Stimulated activated CD8-positive, alpha-beta memory T cell treated with anti-CD3 and anti-CD28 coated beads, Interleukin-12 subunit alpha, Interleukin-12 subunit beta, amount 100 ng/mL, for 1 hour (primary cell): Measurements from ENCODE around the gene MSH5.

Experiments used
- DNase-seq: peaks from one replicate; pipeline ENCODE4 v3.0.0-alpha.2; 2020; ENCODE audit warnings: low read depth

MSH5 gene

DNA sequence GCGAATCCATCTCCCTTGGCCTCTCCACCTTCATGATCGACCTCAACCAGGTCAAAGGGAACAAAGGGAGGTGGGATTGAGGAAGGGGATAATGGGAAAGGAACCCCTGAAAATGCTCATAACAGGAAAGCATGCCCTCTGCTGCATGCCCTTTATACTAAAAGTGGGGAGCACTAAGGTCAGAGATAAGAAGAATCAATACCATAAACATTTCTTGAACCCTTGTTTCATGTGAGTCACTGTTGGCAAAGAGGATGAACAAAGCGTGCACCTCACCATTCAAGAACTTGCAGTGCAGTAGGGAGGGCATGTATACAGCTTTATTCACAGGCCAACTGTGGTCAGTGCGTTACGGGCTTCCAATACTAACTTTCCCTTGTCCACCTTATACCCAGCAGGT lies 21.0 kb downstream of the MSH5 start:
- no peak for DNase-seq

GRCh38 chr6:31761343-31761742 lies 21.5 kb downstream of the MSH5 start:
- DNase-seq, result no peak

DNA sequence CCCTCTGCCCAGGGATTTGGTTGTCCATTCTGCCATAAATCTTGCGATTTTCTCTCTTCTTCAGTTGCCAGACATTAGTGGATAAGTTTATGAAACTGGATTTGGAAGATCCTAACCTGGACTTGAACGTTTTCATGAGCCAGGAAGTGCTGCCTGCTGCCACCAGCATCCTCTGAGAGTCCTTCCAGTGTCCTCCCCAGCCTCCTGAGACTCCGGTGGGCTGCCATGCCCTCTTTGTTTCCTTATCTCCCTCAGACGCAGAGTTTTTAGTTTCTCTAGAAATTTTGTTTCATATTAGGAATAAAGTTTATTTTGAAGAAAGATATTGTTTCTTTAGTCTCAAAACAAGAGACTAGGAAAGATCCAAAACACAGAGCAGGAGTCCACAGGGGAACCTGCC lies 22.6 kb downstream of the MSH5 start, which contains the start of gene SAPCD1:
SAPCD1 (plus strand) TSS at position 301 of the 400 bp plus-strand sequence. CDS start 399 bp downstream, outside the sequence.
- no peak for DNase-seq

DNA sequence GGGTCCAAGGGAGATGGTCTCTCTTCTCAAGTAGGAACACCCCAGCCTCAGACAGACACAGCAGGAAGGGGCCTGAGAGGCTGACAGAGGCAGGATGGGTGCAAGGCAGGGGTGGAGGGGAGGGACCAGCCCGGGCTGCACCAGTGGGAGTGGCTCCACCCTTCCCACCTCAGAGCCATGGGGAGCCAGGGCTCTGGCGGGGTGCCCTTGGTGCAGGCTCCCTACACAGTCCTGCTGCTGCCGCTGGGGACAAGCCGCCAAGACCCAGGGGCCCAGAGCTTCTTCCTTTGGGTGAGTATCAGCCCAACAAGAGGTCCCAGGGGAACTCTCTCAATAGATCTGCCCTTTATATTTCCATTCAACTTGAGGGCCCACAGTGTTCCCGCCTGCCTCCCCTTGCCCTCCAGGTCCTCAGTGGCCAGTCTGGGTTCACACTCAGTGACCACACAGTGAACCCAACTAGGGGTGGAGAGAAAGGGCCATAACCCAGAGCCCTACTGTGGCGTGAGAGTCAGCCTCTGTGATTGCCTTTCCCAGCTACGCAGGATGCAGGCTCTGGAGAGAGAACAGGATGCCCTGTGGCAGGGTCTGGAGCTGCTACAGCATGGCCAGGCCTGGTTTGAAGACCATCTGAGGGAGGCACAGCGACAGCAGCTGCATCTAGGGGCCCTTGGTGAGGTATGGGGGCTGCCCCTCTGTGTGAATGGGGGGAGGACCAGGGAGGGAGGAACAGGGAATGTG lies 23.2 kb downstream of the MSH5 start:
- no peak for DNase-seq

- DNase-seq, result no peak
Measured at GRCh38 chr6:31763619-31763940, 23.8 kb downstream of the MSH5 start.

DNA sequence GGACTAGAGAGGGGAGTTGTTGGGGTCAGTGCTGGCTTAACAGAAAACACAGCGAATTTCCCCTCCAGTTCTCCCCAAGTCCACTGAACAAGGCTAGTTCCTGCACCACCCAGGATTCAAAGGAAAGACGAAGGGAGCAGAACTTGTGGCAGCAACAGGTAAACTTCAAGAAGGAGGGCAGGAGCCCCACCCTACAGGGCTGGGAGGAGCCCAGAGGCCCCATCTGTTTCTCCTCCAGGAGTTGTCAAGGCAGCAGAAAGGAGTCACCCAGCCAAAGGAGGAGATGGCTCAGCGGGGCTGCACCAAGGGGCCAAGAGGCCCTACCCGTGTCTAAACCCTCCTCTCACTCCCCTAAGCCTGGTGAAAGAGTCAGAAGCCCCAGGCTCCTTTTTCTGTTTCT lies 24.4 kb downstream of the MSH5 start:
- DNase-seq, result no peak

DNA sequence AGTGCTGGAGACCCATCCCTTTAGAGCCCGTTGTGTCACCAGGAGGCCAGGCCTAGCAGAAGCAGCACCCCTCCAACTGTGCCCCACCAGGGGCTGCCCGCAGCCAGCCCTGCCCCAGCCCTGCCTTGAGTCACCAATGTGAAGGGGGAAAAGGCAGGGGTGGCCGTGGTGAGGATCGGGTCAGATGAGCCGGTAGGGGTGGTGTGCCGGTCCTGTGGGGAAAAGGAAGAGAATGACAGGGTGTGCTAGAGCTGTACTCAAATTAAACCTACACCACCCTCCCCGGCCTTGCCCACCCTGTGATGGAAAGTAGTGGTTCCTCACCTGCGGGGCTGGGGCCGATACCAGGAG lies 25.7 kb downstream of the MSH5 start:
- DNase-seq, result no peak

DNA sequence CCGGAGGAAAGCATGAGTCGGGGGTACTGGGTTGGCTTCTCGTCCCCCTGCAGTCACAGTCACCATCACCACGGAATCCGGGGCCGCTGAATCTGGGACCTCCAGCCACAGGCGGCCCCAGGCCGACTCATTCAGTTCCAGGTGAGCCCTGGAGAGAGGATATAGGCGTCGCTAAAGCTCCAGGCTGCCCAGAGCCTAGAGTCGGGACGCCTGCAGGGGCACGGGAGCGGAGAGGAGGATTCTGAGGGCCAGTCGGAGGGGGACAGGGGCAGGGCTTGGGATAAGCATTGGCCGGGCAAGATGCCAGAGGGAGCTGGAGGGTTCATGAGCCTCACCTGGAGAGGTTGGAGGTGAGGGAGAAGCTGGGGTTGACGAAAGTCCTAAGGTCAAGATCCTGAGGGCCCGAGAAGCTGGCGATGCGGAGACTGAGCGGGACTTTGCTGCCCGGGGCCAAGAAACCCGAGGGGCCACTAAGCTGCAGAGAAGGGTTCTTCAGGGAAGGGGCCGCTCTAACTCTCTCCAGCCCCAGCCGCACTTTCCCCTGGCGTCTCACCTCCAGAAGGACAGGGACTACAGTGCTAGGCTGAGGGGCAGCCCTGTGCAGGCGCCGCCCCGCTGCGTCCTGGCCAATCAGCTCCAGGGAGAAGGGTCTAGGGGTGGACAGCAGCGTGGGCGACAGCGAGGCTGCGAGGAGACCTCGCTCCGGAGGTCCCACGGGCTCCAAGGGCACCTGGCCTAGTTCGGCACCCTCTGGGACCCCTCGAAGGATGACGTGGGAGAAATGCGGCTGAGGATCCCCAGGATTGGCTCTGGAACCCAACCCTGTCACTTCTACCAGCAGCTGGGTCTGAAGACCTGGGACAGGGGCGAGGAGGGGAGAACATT lies 26.3 kb downstream of the MSH5 start:
- no peak for DNase-seq

DNA sequence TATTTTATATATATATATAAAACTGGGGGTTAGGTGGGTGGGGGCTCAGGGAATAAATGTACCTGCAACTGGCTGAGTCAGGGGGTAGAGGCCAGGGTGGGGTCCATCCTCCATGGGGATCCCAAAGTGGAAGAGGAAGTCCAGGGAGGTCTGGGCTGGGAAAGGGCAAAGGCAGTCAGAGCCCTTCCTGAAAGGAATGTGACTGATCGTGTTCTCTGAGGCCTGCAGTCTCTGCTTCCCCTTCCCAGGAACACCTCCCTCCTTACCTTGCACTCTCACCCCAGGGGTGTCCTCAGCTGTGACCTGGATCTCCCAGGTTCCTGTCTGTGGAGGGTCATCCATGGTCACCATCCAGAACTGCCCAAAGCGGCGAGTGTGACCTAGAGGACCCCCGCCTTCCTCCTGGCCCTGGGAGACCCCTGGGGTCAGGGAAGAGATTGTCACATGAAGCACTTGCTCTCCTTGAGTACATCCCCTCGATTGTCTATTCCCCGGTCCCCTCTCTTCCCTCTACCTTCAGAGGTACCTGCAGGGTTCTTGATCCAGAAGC lies 27.4 kb downstream of the MSH5 start:
- no peak for DNase-seq

- no peak for DNase-seq
Measured at GRCh38 chr6:31768363-31769257, 28.8 kb downstream of the MSH5 start.

DNA sequence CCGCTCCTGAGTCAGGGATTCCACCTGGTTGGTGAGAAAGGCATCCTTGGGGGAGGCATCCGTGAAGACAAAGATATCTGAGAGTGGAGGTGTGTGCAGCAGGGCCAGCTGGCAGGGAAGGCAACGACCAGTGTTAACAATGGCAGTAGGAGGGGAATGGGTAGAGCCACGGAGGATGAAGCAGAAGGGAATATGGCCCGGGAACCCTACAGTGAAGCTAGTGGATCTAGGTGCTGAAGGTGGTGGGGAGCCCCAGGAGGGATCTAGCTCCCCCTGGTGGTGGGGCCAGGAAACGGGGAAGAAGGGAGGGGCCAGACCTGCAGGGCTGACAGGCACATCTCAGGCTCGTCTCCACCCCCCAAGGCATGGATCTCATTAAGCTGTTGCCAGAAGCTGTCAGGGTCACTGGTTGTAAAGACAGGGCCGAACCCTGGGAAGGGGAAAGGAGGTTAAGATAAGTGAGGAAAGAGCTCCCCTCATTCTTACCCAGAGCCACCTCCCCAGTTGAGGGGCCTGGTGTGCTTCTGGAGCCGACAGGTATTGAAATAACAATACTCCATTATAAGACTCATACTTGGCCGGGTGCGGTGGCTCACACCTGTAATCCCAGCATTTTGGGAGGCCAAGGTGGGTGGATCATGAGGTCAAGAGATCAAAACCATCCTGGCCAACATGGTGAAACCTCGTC lies 30.0 kb downstream of the MSH5 start:
- DNase-seq, result peak; percentile 70

DNA sequence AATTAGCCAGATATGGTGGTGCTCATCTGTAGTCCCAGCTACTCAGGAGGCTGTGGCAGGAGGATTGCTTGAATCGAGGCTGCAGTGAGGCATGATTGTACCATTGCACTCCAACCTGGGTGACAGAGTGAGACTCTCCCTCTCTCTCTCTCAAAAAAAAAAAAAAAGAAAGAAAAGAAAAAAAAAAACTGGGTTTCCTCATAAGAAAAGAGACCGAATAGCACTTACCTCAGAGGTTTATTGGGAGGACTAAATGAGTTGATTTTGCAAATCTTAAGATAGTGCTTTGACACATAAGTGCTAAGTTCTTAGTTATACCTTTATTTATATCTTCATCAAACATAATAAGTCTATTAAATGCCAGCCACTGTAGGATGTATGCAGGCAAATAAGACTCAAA lies 31.1 kb downstream of the MSH5 start:
- DNase-seq, result no peak

- no peak for DNase-seq
Measured at GRCh38 chr6:31771992-31772358, 32.2 kb downstream of the MSH5 start.

DNA sequence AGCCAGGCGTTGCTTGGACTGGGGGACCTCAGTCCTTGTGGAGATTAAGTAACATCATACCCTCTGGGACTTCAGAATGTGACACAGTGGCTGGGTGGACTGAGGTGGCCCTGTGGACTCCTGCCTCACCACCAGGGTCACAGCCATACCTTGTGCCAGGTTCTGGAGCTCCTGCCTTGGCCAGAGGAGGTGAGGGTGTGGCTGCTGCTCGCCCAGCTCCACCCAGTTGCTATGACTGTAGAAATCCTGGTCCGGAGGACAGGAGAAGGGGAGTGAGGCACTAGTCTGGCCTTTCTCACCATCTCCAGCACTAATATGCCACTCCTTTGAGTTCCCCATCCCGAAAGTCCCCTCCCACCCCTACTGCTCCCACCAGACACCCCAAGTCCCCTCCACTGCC lies 35.4 kb downstream of the MSH5 start:
- no peak for DNase-seq

DNA sequence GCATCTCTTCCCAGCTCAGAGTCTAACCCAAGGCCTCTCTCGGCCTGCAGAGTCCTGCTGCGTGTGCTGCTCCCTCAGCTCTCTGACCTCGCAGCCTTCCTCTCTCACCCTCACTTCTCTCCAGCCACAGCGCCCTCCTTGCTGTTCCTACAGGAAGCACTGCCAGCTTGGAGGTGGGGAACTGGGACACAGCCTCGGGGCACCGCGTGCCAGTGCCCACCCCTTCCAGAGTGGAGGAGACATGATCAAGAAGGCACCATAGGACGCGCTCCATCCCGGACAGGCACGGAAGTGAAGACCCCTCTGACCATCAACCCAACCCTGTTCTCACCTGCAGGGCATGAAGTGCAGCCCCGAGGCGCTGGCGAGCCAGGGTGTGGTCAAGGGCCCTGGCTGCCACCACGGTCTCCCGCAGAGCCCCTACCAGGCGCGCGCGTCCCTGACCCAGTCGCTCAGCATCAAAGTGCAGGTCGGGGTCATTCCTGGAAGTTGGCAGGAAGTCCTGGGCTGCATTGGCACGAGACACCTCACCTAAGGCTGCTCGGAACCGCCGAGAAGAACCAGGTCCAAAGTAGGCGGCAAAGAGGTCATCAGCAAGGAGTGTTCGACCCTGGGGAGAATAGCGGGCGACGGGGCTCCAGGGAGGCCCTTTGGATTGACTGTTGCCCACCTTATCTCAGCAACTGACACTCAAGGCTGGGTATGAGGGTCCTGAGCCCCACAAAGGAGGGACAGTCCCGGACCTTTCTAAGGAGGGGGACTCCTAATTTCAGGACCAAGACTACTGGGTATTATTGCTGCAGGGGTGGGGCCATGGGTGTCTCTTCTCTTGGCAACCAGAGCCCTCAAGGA lies 36.1 kb downstream of the MSH5 start:
- DNase-seq, result no peak

- no peak for DNase-seq
Measured at GRCh38 chr6:31776485-31776988, 36.7 kb downstream of the MSH5 start.

DNA sequence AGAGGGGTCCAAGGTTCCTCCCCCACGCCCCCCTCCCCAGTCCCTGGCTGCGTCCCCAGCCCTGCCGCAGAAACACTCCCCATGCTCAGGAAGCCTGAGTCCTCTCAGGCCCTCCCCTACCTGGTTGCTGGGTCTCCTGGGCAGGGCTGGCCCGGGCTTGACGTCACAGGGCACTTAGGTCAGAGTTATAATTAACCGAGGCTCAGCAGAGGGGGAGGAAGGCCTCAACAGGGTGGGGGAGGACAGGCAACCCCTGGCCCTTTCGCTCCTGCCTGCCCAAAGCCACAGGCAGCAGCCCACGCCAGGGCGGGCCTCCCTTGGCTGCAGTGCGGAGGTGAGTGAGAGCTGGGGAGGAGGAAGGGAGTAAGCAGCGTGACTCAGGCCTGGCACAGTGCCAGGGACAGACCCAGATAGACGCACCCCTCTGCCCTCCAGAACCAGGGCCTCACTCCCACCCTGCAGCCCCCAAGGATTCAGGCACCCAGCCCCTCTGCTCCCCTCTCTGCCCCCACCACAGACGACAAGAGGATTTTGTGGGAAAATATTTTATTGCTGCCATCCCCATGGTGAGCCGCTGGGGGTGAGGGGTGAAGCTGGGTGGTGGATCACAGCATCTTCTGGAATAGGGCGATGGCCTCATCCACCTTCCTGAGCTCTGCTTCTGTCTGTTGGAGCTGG lies 37.3 kb downstream of the MSH5 start, which contains the start of gene VWA7:
VWA7 (minus strand) TSS at position 340 of the 678 bp plus-strand sequence. CDS start 549 bp downstream, outside the sequence.
- peak; percentile 48 for DNase-seq

DNA sequence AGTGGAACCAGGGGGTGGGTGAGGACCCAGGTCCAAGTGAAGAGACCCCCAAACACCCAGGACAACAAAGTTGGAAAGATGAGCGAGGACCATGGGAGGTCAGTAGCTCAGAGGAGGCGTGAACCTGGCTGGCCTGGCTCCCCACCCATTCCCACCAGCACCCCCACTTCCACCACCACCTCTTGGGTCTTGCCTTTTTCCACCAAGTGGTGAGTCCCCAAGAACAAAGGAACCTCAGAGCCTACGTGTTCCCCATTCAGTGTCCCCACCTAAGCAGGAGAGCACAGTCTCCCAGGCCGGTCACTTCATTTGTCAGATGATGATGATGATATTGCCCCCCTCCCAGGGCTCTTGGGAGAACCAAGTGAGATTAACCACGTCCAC lies 37.9 kb downstream of the MSH5 start:
- DNase-seq, result no peak

GRCh38 chr6:31778193-31778592 lies 38.4 kb downstream of the MSH5 start:
- no peak for DNase-seq
